Globus pallidus (tissue), 1 donor: ENCODE data around the gene LYZL1.
A peak's percentile ranks its signal among the peaks of the same experiment; 100 is the strongest.
"Not testable (repeated sequence)": the region's sequence is repeated elsewhere in the genome, so short reads cannot be mapped to it uniquely, and the experiment has no call there.

Experiments
- DNase-seq: peaks from one replicate; pipeline ENCODE4 v3.0.0-alpha.2; 2015; ENCODE audit warnings: low spot score

The LYZL1 gene

DNA sequence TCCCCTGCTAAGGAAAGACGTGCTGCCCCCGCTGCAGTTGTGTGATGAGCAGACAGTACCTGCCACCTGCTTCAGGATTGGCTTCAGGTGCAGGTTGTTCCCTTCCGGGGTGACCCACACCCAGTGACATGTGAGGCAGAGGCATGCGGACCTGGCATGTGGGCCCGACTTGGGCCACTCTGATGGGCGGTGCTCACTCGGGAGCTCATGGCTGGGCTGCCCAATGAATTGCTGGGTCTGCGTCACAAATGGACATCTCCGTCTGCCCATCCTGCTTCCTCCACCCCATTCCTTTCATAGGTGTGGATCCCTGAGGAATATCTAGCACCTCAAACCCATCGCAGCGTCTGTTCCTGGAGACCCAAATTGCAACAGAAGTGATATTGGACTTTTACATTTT, 19.3 kb downstream of the LYZL1 start:
- not testable (repeated sequence) for DNase-seq

GRCh38 chr10:29309465-29309864, 20.6 kb downstream of the LYZL1 start:
- DNase-seq = no peak

DNA sequence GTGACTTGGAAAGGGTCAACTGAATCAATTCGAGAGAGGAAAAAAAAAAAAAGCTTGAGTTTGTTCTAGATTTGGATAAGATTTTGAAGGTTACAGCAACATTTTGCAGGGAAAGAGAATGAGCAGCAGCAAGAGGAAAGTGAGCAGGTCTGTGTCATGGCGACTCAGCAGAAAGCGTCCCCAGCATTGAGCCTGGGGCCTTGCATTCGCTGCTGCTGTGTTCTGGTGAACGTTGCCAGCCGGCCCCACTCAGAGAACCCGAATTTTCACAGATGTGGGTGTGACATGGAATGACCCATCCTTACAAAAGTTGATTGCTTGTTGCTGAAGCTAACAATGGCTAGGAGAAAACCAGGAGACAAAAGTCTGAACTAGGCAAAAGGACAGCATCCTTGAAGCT, 21.6 kb downstream of the LYZL1 start:
- not testable (repeated sequence) for DNase-seq

GRCh38 chr10:29313071-29313470, 24.2 kb downstream of the LYZL1 start:
- DNase-seq = no peak

DNA sequence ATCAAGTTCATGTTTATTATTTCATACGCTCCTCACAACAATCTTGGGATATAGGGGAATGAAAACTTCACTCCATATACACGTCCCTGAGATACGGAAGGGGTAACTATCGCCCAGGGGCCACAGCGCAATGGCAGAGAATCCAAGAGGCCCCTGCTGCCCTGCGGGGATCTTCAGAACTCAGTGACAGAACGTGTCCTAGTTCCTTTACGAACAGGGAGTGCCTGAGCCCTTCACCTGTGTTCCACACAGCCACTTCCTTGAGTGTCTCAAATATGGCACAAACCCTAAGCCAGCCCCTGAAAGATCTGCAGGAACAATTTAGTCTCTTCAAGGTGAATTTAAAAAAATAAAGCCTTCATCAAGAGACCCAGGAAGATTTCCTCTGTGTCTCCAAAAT, 25.9 kb downstream of the LYZL1 start:
- no peak for DNase-seq

- no peak for DNase-seq
Measured at GRCh38 chr10:29315814-29316213, 26.9 kb downstream of the LYZL1 start.

DNA sequence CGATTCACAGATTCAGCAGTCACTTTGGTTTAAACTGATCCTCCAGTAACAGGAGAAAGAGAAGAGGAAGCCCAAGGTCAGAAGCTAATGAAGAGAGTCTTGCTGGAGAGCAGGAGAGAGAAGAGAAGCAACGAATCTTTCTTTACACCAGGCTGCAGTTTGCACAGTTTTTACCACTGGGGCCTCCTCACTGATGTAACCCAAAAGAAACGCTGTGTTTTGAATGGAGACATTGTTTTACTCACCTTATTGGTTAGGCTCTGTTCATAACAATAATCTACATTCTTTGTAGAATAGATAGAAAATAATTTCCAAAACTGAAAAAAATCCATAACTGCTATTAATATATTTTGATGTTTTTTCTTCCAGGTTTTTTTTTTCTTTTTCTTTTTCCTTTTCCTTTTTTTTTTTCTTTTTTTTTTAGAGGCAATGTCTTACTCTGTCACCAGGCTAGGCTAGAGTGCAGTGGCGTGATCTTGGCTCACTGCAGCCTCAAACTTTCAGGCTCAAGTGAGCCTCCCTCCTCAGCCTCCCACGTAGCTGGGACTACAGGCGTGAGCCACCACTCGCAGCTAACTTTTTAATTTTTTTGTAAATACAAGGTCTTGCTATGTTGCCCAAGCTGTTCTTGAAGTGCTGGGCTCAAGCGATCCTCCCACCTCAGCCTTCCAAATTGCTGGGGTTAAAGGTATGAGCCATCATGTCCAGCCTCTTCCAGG, 27.6 kb downstream of the LYZL1 start:
- no peak for DNase-seq

DNA sequence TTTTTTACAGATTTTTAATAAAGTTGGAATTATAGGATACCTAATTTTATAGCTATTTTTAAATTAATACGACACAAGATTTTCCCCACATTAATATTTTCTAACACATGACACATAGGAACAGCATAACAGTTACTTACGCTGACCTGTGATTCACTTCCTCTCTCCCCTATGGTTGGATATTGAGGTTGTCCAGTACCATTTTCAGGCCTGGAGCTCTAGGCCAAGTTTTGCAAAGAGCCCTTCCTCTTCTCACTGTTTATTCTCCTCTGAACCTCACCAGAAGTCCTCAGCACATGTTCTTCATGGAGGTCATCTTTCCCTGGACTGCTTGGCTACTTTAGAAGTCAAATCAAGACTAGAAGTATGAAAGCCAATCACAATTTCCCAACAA, 28.2 kb downstream of the LYZL1 start:
- no peak for DNase-seq

GRCh38 chr10:29317423-29318021, 28.7 kb downstream of the LYZL1 start:
- no peak for DNase-seq

DNA sequence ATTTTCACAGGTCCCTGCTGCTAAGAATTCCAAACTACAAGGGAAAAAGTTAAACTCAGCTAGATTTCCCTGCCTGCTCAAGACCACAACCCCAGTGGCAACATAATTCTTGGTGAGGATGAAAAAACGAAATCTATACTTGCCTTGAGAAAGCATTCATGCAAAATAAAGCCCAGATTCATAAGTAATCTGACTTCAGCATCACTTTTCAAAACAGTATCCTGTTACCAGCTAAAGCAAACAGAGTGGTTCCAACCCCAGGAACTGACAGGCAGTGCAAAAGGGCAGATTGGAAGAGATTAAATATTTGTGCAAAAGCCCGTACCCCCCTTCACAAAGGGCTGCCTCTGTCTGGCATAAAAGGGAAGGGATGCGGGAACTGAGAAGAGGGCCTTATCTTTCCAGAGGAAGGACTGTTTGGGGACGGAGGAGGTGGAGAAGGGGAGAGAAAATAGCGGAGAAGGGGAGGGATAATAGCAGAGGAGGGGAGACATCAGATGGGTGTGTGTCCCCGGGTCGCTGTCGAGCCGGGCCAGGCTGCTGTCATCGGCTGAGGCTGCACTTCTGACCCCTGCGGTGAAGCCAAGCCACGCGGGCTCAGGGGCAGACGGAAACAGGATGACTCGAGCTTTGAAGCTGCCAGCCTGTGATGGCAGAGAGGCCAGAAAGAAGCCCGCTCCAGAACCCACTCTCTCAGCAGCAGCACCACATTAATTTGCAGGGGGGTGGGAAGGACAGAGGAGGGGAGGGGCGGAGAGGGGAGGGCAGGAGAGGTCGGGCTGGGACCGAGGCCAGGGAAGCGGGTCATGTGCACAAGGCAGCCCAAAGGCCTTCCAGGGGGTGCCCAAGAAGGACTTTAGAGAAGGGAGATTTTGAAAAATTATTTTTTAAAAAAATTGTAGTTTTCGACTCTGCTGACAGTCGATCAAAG, 29.5 kb downstream of the LYZL1 start:
- DNase-seq = peak; percentile 18

DNA sequence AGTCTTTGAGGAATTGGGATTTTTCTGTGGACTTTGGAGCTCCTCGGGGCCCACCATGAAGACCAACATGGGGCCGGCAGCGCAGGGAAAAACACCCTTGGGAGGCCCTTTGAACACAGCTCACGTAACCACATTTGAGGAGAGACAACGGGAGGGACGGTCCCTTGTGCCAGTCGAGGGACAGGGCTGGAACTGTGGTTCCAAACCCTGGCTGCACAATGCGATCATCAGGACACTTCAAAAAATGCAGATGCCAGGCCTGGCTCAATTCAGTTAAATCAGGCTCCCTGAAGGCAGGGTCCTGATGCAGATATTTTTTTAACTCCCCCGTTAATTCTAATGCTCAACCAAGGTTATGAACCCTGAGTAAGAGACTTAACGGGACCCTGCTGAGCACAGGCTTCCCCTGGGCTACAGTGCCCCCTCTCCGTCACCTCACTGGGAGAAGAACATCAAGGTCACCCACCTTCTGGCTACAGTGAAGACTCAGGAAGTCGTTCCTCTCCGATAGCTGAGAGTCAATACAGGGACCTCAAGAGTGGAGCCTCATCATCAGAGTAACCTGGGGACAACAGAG, 30.4 kb downstream of the LYZL1 start:
- DNase-seq = no peak

DNA sequence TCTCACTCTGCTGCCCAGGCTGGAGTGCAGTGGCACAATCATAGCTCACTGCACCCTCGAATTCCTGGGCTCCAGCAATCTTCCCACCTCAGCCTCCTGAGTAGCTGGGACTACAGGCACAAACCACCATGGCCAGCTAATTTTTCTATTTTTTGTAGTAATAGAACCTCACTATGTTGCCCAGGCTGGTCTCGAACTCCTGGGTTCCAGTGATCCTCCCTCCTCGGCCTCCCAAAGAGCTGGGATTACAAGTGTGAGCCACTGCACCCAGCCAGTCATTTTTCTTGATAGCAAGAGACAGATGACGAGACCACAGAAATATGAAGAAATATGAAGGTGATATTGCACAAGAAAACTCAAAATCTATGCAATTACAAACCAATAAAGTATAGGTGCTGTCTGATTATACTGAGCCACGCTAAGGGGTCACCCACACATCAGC, 31.8 kb downstream of the LYZL1 start:
- not testable (repeated sequence) for DNase-seq

DNA sequence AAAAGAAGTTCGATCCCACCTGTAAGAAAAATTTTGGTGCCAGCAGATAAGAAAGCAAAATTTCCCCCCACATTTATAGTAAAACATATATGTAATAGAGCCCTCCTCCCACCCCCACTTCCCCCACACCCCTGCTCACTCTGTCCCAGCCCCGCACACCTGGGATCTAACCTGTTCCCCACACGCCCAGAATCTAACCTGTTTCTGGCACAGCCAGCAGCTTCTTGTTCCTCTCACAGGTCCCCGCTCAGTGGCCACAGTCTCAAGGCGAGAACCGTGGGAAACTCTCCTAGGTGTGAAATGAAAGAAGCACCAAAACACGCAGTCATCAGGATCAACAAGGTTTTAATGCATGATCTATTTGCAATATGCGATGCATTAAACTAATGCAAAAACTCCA, 32.8 kb downstream of the LYZL1 start:
- DNase-seq = no peak

DNA sequence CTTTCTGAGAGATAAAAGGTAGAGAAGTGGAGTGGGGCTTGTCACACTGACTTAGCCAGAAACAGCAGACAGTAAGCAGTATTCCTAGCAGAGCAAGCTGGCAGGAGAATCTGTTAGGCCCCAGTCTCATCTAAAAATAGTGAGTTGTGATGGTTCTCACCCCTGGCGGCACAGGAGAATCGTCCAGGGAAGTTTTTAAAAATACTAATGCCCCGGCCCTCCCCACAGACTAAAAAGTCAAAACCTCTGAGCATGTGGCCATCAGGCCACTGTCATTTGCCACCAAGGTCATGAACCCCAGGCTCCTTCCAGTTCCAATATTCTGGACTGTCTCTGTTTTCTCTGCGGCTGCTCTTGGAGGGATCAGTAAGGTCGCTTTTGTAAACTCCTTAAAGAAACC, 34.0 kb downstream of the LYZL1 start:
- DNase-seq = no peak

DNA sequence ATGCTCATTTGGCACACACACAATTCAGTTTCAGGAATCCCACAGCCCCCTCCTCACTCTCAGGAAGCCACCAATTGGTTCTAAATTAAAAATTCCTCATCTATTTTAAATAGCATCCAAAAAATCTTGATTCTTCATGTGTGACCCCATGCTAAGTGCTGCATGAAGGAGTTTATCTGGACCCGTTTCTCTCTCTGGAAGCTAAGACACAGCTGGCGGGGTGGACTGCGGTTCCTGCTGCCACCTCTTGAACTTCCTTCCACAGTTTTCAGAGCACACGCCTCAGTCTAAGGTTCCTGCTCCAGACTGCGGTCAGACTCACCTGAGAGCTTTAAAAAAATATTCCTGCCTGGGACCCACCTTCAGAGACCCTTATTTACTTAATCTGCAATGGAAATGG, 34.5 kb downstream of the LYZL1 start:
- DNase-seq = no peak

GRCh38 chr10:29324220-29324841, 35.5 kb downstream of the LYZL1 start:
- DNase-seq = no peak

DNA sequence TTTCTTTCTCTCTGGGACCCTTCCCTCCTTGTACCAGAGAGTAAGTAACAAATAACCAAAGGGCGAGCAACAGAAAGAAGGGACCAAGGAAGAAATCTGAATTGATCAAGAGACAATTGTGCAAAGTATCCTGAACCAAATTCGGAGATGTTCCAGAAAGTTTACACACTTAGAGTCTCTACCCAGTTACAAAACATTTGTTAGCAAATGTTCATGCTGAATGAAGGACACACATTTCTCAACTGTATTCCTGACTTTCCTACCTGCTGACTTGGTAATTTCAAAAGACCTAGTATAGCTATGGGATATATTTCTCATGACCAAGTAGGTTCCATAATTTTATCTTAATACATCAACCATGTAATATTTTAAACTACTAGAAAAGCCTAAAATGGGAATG, 37.4 kb downstream of the LYZL1 start:
- no peak for DNase-seq

GRCh38 chr10:29326886-29327745, 38.2 kb downstream of the LYZL1 start:
- DNase-seq = no peak

DNA sequence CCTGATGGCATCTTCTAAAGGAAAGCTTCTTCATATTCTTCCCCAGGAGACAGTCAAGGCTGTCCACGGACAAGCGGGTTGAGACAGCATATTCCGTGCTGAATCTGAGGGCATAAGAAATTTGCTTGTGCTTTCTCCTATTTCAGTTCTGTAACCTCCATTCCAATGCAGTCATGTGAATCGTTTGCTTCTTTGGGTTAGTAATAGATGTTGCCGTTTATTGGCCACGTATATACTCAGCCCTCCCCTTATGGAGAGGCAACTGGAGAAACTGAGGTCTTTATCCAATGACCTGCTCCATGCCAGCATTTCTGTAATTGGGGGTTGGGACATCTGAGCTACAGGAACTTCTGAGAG, 38.9 kb downstream of the LYZL1 start:
- DNase-seq = no peak

- DNase-seq = no peak
Measured at GRCh38 chr10:29328983-29329382, 40.1 kb downstream of the LYZL1 start.

DNA sequence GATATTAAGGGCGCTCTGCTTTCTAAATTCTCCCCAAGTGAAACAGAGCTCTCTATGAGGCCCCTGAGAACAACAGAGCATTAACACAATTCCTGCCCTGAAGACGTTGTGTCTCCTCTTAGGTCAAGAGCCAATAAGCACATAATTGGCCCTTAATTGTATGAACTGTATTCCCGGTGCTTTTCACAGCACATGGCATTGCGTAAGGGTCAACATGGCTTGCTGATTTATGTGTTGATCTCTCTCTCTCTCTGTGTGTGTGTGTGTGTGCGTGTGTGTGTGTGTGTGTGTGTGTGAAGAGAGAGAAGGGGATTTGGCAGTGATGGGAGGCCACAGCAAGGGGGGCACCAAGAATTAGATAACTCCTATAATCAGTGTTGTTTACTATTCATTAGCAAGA, 40.5 kb downstream of the LYZL1 start:
- DNase-seq = no peak
